GM21515 (cell line): ENCODE data around the gene DCTN2.
"Not testable (repeated sequence)": the region's sequence is repeated elsewhere in the genome, so short reads cannot be mapped to it uniquely, and the experiment has no call there.

Source experiments
- ATAC-seq: cut with Tn5 transposase; IDR thresholded peaks from one replicate; pipeline ENCODE4 v1.9.1; 2021; ENCODE audit not compliant: unreplicated experiment

Gene DCTN2

GRCh38 chr12:57529831-57530230, 17.2 kb downstream of the DCTN2 start:
- no peak for ATAC-seq

DNA sequence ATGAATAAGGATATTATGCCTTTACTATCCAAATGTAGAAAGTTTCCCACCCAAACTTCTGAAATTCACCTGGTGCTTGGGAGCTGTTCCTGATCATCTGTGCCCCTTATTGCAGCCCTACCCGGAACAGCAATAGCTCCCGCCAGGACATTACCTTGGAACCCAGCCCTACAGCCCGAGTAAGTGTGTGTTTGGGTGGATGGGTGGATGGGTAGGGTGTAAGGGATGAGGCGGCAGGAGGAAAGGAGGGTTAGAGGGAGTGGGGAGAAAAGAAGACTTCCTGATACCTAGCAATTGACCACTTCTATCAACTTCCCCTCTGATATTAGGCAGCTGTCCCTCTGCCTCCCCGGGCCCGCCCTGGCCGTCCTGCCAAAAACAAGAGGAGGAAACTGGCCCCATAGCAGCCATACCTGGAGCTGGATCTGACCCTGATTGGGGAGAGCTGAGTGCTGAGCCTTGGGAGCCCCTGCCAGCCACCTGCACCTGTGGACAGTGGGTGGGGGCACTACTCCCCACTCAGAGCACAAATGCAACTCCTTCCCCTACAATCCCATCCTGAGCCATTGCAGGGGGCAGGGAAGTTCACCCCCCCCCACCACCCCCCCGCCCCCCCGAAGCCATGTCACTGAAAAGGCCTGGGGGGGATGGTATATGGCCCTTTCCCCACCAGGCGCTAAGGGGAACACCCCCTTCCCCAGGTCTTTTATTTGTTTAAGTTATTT, 18.0 kb downstream of the DCTN2 start:
- ATAC-seq, result no peak

DNA sequence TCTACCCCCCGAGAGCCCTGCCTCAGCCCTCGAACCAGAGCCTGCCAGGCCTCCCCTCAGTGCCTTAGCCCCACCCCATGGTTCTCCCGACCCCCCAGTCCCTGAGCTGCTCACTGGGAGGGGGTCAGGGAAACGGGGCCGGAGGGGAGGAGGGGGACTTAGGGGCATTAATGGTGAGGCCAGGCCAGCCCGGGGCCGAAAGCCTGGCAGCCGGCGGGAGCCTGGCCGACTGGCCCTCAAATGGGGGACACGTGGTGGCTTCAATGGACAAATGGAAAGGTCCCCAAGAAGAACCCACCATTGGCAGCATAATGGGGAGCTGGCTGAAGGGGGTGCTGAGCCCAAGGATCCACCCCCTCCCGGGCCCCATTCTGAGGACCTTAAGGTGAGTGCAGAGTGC, 18.8 kb downstream of the DCTN2 start:
- no peak for ATAC-seq

DNA sequence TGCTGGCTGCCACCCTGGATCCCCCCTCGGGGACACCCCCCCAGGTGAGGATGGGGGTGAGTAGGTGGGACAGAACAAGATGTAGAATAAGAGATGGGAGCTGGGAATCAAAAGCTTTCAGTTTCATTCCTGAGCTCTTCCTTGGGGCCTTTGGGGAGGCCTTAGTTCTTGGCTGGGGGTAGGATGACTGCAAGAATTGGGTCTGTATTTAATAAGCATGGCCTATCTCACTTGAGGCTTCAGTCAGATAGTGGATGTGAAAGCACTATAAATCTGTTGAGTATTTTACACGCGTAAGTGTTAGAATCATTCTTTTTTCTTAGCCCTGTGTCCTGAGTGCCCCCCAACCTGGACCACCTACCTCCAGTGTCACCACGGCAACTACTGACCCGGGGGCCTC, 19.8 kb downstream of the DCTN2 start:
- no peak for ATAC-seq

GRCh38 chr12:57526477-57527126, 20.4 kb downstream of the DCTN2 start:
- ATAC-seq, result no peak

GRCh38 chr12:57525615-57526383, 21.2 kb downstream of the DCTN2 start:
- no peak for ATAC-seq

- ATAC-seq, result no peak
Measured at GRCh38 chr12:57524814-57525614, 22.0 kb downstream of the DCTN2 start.

- ATAC-seq, result no peak
Measured at GRCh38 chr12:57523706-57524614, 23.0 kb downstream of the DCTN2 start.

DNA sequence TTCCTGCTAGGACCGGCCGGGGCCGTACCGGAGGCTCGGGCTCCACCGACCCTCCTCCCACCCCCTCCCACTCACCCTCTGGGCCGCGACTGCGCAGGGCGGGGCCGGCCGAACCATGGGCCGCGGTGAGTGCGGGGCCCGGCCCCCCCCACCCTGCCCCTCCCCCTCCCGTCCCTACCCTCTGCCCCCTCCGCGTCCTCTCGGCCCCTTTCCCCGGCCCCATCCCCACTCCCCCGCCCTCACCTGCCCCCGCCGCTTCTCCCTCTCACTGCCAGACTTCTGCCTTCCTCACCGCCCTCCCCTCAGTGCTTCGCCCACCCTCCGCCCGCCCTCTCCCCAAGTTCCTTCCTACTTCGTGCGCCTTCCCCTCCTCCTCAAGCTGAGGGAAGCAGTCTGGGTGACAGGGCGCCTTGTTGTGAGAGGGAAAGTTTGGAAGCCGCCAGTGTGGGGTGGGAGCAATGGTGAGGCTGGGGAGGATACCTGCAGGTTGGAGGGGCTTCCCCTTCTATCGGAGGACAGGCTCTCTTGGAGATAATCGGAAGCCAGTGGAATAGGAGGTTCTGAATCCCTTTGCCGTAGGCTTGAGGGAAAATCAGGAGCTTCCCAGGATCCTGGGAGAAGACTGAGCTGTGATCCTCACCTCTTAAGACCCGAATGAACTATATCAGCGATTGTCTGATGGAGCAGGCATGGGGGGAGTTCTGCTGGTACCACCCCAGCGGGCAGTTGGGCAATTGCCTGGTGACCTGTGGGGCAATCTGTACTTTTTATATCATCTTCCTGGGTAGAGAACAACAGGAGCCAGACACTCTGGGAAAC, 23.9 kb downstream of the DCTN2 start:
- no peak for ATAC-seq

GRCh38 chr12:57522011-57522886, 24.7 kb downstream of the DCTN2 start, which contains the start of gene MBD6:
Gene MBD6 (plus strand): TSS chr12:57522824. CDS start chr12:57524304, 1,480 bp downstream.
- peak; percentile 37 for ATAC-seq

DNA sequence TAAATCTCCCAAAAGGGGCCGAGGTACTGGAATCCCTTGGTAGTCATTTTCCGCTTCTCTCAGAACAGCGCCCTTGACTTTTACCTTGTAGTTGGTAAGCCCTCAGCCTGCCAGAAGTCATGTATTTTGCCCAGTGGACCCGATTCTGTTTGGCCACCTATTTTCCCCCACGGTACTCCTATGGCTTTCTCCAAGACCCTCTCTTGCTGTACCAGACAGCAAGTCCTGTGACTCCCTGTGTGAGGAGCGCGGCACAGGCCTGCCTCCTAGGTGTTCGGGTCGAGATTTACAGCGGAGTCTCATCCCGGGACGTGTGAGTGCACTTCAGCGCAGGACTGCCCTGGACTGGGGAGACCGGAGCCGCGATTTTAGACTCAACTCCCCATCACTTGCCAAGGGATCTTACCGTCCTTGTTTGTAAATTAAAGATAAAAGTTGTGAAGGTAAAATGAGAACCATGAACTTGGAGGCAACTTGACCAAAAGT, 25.4 kb downstream of the DCTN2 start:
- ATAC-seq, result no peak

- peak; percentile 64 for ATAC-seq
Measured at GRCh38 chr12:57520053-57520818, 26.8 kb downstream of the DCTN2 start, which contains the start of gene DDIT3. Gene DDIT3 (minus strand): TSS chr12:57520514. CDS start chr12:57517406, 3,108 bp downstream.

DNA sequence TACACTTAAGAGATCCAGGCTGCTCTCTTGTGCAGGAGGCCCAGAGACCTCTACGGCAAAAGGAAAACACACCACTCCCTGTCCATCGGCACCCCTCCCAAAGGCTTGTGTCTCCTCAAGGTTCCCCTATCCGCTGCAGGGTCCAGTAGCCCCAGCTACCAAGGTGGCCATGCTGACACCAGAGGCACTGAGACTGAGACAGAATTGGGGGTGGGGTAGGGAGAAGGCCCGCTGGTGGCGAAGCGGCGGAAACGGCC, 27.3 kb downstream of the DCTN2 start:
- peak; percentile 0 for ATAC-seq

- no peak for ATAC-seq
Measured at GRCh38 chr12:57518920-57519795, 27.8 kb downstream of the DCTN2 start.

GRCh38 chr12:57518176-57518919, 28.6 kb downstream of the DCTN2 start:
- no peak for ATAC-seq

- not testable (repeated sequence) for ATAC-seq
Measured at GRCh38 chr12:57517718-57518117, 29.3 kb downstream of the DCTN2 start.
